AG04450 (cell line): ENCODE measurements around the gene PREPL. TPM values are rescaled to one million over a fixed set of nuclear protein-coding genes. Genes with fewer than 3 reads are reported as not detected.
A peak's percentile ranks its signal among the peaks of the same experiment; 100 is the strongest.

Experiments
- CTCF ChIA-PET: fragments of 300-600, 350-600 bp; formaldehyde crosslinking; extraction: SDS; loops from one replicate; lab custom pipeline; 2022; ENCODE audit warnings: antibody characterized with exemption, inconsistent platforms; lab: Charles Lee
- POLR2A ChIA-PET: fragments of 350-600 bp; formaldehyde crosslinking; extraction: SDS; loops from one replicate; lab custom pipeline; 2021; ENCODE audit warnings: antibody characterized with exemption, inconsistent platforms; lab: Yijun Ruan, JAX
- DNase-seq: peaks from one replicate; pipeline ENCODE4 v3.0.0-alpha.2; 2011; ENCODE audit warnings: low read depth, low spot score
- H3K27ac ChIP-seq: one replicate; pipeline ENCODE4 v1.5.1; 2012; ENCODE audit warnings: low read depth, low read length, control low read depth
- H3K27me3 ChIP-seq: one replicate; pipeline ENCODE4 v1.6.0; 2012; ENCODE audit warnings: low read length; ENCODE audit not compliant: control insufficient read depth, insufficient read depth
- H3K4me3 ChIP-seq: 2 replicates; pipeline ENCODE4 v1.5.1; 2011; ENCODE audit warnings: mild to moderate bottlenecking, low read depth, low read length, control low read depth
- H3K9me3 ChIP-seq: 2 replicates; pipeline ENCODE4 v1.5.1; 2012; ENCODE audit warnings: low read length; ENCODE audit not compliant: control insufficient read depth, insufficient read depth
- CTCF ChIP-seq: IDR thresholded peaks from 2 replicates; pipeline ENCODE4 v1.5.1; 2011; ENCODE audit warnings: low read depth, low read length, control low read depth, inconsistent platforms
- polyA minus RNA-seq: library from RNA; depleted of rRNA, polyadenylated mRNA; stranded (reverse); fragments of >200 nt; gene quantifications from 2 replicates; pipeline ENCODE4 v1.2.3, GENCODE V29; 2011; rRNA and poly(A)+ RNA removed
- polyA plus RNA-seq: library from polyadenylated mRNA; depleted of rRNA; stranded (reverse); fragments of >200 nt; gene quantifications from 2 replicates; pipeline ENCODE4 v1.2.3, GENCODE V29; 2011; rRNA removed

PREPL gene
- 54.6 and 79.6 TPM in 2 replicates for polyA plus RNA-seq
- polyA minus RNA-seq, result 29.0 and 52.1 TPM in 2 replicates

GRCh38 chr2:44361330-44362206 lies at the start of gene PREPL, which contains the start of gene CAMKMT:
TSS of gene PREPL (minus strand) at chr2:44361494. CDS start at chr2:44346342, 15,152 bp downstream.
TSS of gene CAMKMT (plus strand) at chr2:44361947.
- Histone ChIP-seq H3K27me3 (no peaks in the 10 kb centered on the region), H3K4me3 (peak within 1 kb of the TSS; percentile 92), H3K27ac (peak within 1 kb of the TSS; percentile 97), H3K9me3 (no peaks in the 10 kb centered on the region; the same call in 1 of the 2 replicates)
- ChIA-PET POLR2A (interaction anchor here (0.5 to 2.6 kb wide), 7 partner anchors 10 to 366 kb away, joined by 3 to 15 read pairs (median 5); partner anchors contain the start of gene PPM1B), CTCF (interaction anchor here (0.6 to 2.4 kb wide), 10 partner anchors 10 to 317 kb away, joined by 3 to 9 read pairs (median 4); no protein-coding TSS in a partner anchor)
- no peak for TF ChIP-seq CTCF
- DNase-seq, result peak; percentile 95

GRCh38 chr2:44398243-44398897 lies 37.1 kb upstream of the PREPL start:
- H3K27ac ChIP-seq, result no peak overlapping the region
- no peak for TF ChIP-seq CTCF
- POLR2A ChIA-PET, result no interaction called here
- CTCF ChIA-PET, result interaction anchor here (0.7 to 11.7 kb wide), 3 partner anchors 56 to 383 kb away, joined by 4 to 136 read pairs (median 5); no protein-coding TSS in a partner anchor
- no peak overlapping the region for H3K4me3 ChIP-seq
- no peak for DNase-seq
- H3K27me3 ChIP-seq, result no peaks in the 10 kb centered on the region
- no peaks in the 10 kb centered on the region for H3K9me3 ChIP-seq

- Histone ChIP-seq H3K27me3 (no peaks in the 10 kb centered on the region), H3K9me3 (no peaks in the 10 kb centered on the region), H3K27ac (no peak overlapping the region), H3K4me3 (no peak overlapping the region)
- no peak for TF ChIP-seq CTCF
- ChIA-PET POLR2A (interaction anchor here (1.0 kb wide), 1 partner anchor 82 kb away, joined by 6 read pairs; no protein-coding TSS in a partner anchor), CTCF (interaction anchor here (0.6 to 11.7 kb wide), 4 partner anchors 11 to 558 kb away, joined by 3 to 136 read pairs (median 7); no protein-coding TSS in a partner anchor)
- no peak for DNase-seq
Observed at GRCh38 chr2:44397447-44398175, 36.3 kb upstream of the PREPL start.

- DNase-seq, result no peak
- TF ChIP-seq CTCF, result peak; percentile 68
- ChIA-PET CTCF (interaction anchor here (0.6 to 11.7 kb wide), 38 partner anchors 8 to 564 kb away, joined by 3 to 136 read pairs (median 5); partner anchors contain the start of genes CAMKMT and PREPL), POLR2A (no interaction called here)
- Histone ChIP-seq H3K27me3 (no peaks in the 10 kb centered on the region), H3K27ac (no peak overlapping the region), H3K9me3 (no peaks in the 10 kb centered on the region), H3K4me3 (no peak overlapping the region)
Observed at GRCh38 chr2:44392338-44392943, 31.1 kb upstream of the PREPL start.
